Measurements from ENCODE around the gene PCNX1. TPM values are rescaled to one million over a fixed set of nuclear protein-coding genes. Genes with fewer than 3 reads are reported as not detected.

Gene PCNX1
- total and polyA plus RNA-seq, 2 donors (not counting 1 experiment from before 2014, with no cell fraction given): 17.0 to 84.5 TPM

GRCh38 chr14:70886421-70887206 lies 20.6 kb upstream of the PCNX1 start:
- Histone ChIP-seq H3K9me3 (ENCODE audit: control extremely low read depth in 1 of 3, control insufficient read depth in 2 of 3, insufficient read depth in 1 of 3, low read length in 2 of 3) (no peaks in the 10 kb centered on the region), H3K27me3 (replicated peaks in 1 of 4; ENCODE audit: control extremely low read depth in 1 of 4, control insufficient read depth in 3 of 4, insufficient read depth in 4 of 4, low read length in 3 of 4) (no peaks in the 10 kb centered on the region), H3K36me3 (replicated peaks in 1 of 2; ENCODE audit: control extremely low read depth in 1 of 2, control insufficient read depth in 1 of 2, extremely low read depth in 1 of 2, insufficient read depth in 2 of 2, low read length in 1 of 2) (no peaks in the 10 kb centered on the region), H2AFZ (ENCODE audit: insufficient read depth, low read depth, low read length, poor library complexity, severe bottlenecking) (peak overlapping the region; percentile 20), H3K79me2 (ENCODE audit: control insufficient read depth, insufficient read depth, low read length) (no peaks in the 10 kb centered on the region), H3K27ac (ENCODE audit: low read length in 2 of 2) (peak overlapping the region; percentile 20 to 32), H3K9ac (ENCODE audit: low read length) (peak overlapping the region; percentile 49), H3K4me3 (ENCODE audit: control extremely low read depth in 1 of 5, extremely low read depth in 1 of 5, insufficient read depth in 1 of 5, low read depth in 2 of 5, low read length in 4 of 5) (peak overlapping the region in 1 of 5 experiments; percentile 41), H3K4me1 (ENCODE audit: control insufficient read depth in 2 of 2, insufficient read depth in 2 of 2, low read length in 2 of 2) (peaks cover 35 to 39% of the 10 kb centered on the region in 2 donors), H3K4me2 (replicated peaks; ENCODE audit: low read depth, low read length, poor library complexity, severe bottlenecking) (peak overlapping the region; percentile 67), H4K20me1 (ENCODE audit: control insufficient read depth, insufficient read depth, low read length, poor library complexity, severe bottlenecking) (no peaks in the 10 kb centered on the region)
- H3K9me3 Mint-ChIP-seq (ENCODE audit: insufficient read depth): no peaks in the 10 kb centered on the region
- no peaks in the 10 kb centered on the region for H3K27me3 Mint-ChIP-seq
- DNase-seq (peak; percentile 58), ATAC-seq (ENCODE audit: low read depth) (peak; percentile 60)
- 2% methylated on average over 4 of the region's 5 CpGs for whole genome bisulfite sequencing (ENCODE audit: insufficient coverage)
- ChIA-PET POLR2A (interaction anchor here (1.6 kb wide), 1 partner anchor 18 kb away, joined by 8 read pairs; no protein-coding TSS in a partner anchor), CTCF (interaction anchor here (1.3 to 1.7 kb wide), 2 partner anchors 12 to 21 kb away, joined by 3 to 7 read pairs; partner anchors contain the start of gene PCNX1)
- TF ChIP-seq CTCF (IDR thresholded peaks at IDR 0.05) (no peak), EZH2 (IDR thresholded peaks at IDR 0.05; ENCODE audit: borderline replicate concordance, insufficient read depth, low read depth, low read length, poor library complexity, severe bottlenecking) (no peak)
- H3K27ac Mint-ChIP-seq: peak overlapping the region; percentile 57
- intact Hi-C loops (cut with micrococcal nuclease): no loop called here
- peaks cover 45% of the 10 kb centered on the region for H3K4me1 Mint-ChIP-seq
- peak overlapping the region; percentile 70 for H3K4me3 Mint-ChIP-seq

- H3K27ac Mint-ChIP-seq: peak overlapping the region; percentile 57
- Histone ChIP-seq H3K4me3 (ENCODE audit: control extremely low read depth in 1 of 5, extremely low read depth in 1 of 5, insufficient read depth in 1 of 5, low read depth in 2 of 5, low read length in 4 of 5) (peak overlapping the region in 1 of 5 experiments; percentile 41), H3K79me2 (ENCODE audit: control insufficient read depth, insufficient read depth, low read length) (no peaks in the 10 kb centered on the region), H3K4me1 (ENCODE audit: control insufficient read depth in 2 of 2, insufficient read depth in 2 of 2, low read length in 2 of 2) (peaks cover 35 to 38% of the 10 kb centered on the region in 2 donors), H2AFZ (ENCODE audit: insufficient read depth, low read depth, low read length, poor library complexity, severe bottlenecking) (peak overlapping the region; percentile 20), H3K4me2 (replicated peaks; ENCODE audit: low read depth, low read length, poor library complexity, severe bottlenecking) (peak overlapping the region; percentile 67), H3K9me3 (ENCODE audit: control extremely low read depth in 1 of 3, control insufficient read depth in 2 of 3, insufficient read depth in 1 of 3, low read length in 2 of 3) (no peaks in the 10 kb centered on the region), H3K27ac (ENCODE audit: low read length in 2 of 2) (peak overlapping the region in 1 of 2 donors; percentile 32), H3K36me3 (replicated peaks in 1 of 2; ENCODE audit: control extremely low read depth in 1 of 2, control insufficient read depth in 1 of 2, extremely low read depth in 1 of 2, insufficient read depth in 2 of 2, low read length in 1 of 2) (no peaks in the 10 kb centered on the region), H4K20me1 (ENCODE audit: control insufficient read depth, insufficient read depth, low read length, poor library complexity, severe bottlenecking) (no peaks in the 10 kb centered on the region), H3K27me3 (replicated peaks in 1 of 4; ENCODE audit: control extremely low read depth in 1 of 4, control insufficient read depth in 3 of 4, insufficient read depth in 4 of 4, low read length in 3 of 4) (no peaks in the 10 kb centered on the region), H3K9ac (ENCODE audit: low read length) (peak overlapping the region; percentile 49)
- peaks cover 40% of the 10 kb centered on the region for H3K4me1 Mint-ChIP-seq
- intact Hi-C loops (cut with micrococcal nuclease): no loop called here
- ATAC-seq (ENCODE audit: low read depth) (peak; percentile 17), DNase-seq (peak; percentile 17)
- no peaks in the 10 kb centered on the region for H3K9me3 Mint-ChIP-seq (ENCODE audit: insufficient read depth)
- ChIA-PET POLR2A (interaction anchor here (1.6 kb wide), 1 partner anchor 18 kb away, joined by 8 read pairs; no protein-coding TSS in a partner anchor), CTCF (interaction anchor here (1.7 kb wide), 1 partner anchor 20 kb away, joined by 7 read pairs; the partner anchor contains the start of gene PCNX1)
- H3K27me3 Mint-ChIP-seq: no peaks in the 10 kb centered on the region
- TF ChIP-seq EZH2 (IDR thresholded peaks at IDR 0.05; ENCODE audit: borderline replicate concordance, insufficient read depth, low read depth, low read length, poor library complexity, severe bottlenecking) (no peak), CTCF (IDR thresholded peaks at IDR 0.05) (no peak)
- peak overlapping the region; percentile 70 for H3K4me3 Mint-ChIP-seq
- WGBS (ENCODE audit: insufficient coverage): 0% methylated on average over 1 of the region's 3 CpGs
Measured at GRCh38 chr14:70887207-70887681, 20.0 kb upstream of the PCNX1 start.
